Raji (cell line): ENCODE results near the gene TRIM37.

Experiments used
- POLR2A ChIP-seq: IDR thresholded peaks from 2 replicates; pipeline ENCODE4 v1.6.1; 2011; ENCODE audit warnings: low read depth, low read length, control low read depth; ENCODE audit not compliant: insufficient read depth

TRIM37 gene

DNA sequence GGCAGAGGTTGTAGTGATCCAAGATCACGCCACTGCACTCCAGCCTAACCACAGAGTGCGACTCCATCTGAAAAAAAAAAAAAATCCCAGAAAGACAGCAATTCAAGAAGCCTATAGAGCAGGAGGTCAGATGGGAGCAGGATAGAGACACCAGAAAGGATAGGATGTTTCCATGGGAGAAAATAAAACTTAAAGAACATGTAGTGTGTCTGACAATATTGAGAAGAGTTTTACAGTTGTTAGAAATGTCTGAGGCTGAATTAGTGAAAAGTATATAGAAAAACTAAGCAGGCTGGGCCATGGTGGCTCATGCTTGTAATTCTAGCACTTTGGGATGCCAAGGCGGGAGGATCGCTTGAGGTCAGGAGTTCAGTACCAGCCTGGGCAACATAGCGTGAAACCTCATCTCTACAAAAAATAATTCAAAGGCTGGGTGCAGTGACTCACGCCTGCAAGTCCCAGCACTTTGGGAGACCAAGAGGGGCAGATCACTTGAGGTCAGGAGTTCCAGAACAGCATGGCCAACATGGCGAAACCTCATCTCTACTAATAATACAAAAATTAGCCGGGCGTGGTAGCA lies 15.3 kb upstream of the TRIM37 start:
- no peak for TF ChIP-seq POLR2A

DNA sequence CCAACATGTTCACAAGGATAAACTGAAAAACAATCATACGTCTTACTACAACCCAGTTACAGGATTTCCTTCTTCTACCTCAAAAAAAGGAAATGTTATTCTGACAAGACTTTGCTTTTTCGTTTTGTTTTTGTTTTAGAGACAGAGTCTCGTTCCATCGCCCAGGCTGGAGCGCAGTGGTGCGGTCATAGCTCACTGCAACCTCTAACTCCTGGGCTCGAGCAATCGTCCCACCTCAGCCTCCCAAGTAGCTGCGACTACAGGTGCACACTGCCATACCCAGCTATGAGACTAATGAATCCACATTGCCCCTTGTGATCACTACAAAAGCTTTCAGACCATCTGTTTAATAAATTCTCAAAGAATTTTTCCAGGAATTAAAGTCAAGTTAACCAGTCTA lies 8.8 kb upstream of the TRIM37 start:
- TF ChIP-seq POLR2A, result no peak

GRCh38 chr17:59111539-59111938 lies 4.9 kb upstream of the TRIM37 start:
- TF ChIP-seq POLR2A, result no peak

GRCh38 chr17:59110973-59111372 lies 4.3 kb upstream of the TRIM37 start:
- no peak for TF ChIP-seq POLR2A

DNA sequence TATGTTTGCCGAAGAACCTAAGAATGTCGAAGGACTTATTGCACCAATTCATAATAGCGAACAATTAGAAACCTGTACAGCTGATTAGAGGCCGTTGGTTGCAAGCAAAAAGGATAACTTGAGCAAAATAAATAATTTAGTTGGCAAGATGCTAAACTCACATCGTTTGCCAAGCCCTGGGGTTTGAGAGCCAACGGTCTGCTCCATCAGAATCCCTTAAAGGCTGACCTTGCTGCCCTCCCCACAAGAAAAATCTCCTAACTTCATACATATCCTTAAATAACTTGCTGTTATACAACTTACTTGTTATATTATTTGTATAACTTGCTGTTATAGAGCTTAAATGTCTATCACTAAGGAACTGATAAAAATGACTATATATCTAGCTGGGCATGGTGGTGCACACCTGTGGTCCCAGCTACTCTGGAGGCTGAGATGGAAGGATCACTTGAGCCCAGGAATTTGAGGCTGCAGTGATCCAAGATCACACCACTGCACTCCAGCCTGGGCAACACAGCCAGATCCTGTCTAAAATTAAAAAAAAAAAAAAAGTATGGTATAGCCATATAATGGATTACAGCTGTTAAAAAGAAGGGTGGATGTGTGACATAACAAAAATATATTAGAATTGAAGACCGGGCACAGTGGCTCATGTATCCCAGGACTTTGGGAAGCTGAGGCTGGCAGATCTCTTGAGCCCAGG lies 1.9 kb upstream of the TRIM37 start:
- TF ChIP-seq POLR2A, result no peak

DNA sequence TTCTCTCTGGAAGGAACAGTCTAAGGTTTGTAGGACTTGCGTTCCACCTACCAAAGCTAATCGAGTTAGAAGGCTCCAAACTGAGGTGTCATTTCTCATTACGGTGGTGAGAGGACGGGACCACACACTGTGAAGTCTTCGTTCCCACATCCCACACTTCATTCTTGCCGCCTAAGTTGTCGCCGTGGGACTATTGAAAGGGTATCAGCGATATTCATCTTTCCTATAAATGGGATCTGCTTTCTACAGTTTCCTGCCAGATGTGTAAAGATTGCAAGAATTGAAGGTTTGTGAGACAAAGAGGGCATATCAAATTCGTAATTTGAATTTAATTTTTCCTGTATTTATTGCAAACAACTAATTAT lies 608 bp upstream of the TRIM37 start:
- TF ChIP-seq POLR2A, result no peak; the same call in 1 of the 2 replicates

DNA sequence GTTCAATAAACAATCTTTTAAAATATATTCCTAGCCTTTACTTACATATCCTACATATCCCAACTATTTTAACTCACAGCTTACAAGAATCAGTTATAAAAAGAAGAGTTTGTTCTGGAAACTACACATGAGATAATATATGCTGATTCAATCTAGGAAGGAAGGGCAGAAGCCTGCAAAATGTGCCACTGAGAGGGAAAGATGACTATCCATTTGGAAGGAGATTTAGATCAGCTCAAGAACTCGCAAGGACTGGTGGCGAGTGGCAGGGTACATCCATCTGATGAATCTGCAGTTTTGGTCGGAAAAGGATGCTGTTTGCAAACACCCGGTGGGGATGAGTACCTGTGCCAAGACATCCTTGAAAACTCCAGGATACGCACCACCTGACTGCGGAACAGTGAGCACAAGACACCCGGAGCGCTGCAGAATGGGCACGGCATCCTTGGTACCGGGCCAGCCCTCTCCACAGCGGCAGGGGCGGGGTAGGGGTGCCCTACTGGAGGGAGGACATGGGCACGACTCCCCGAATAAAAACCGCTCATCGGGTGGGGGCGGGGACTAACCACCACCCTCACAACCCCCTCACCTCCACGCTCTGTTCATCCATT lies 723 bp downstream of the TRIM37 start:
- TF ChIP-seq POLR2A, result no peak

DNA sequence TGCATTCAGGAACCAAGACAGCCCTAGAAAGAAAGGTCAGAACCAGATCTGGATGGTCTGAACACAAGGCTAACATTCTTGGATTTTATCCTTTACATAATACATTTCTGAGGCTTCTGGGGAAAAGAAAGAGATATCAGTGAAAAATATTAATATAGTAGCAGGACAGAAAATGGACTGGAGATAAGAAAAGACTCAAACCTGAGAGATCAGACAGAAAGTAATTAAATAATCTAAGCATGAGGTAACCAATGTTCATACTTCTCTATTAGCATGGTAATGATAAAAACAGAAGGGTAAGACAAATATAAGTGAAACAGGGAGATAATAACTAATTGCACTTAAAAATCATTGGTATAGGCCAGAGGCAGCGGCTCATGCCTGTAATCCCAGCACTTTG lies 5.5 kb downstream of the TRIM37 start:
- TF ChIP-seq POLR2A, result no peak

DNA sequence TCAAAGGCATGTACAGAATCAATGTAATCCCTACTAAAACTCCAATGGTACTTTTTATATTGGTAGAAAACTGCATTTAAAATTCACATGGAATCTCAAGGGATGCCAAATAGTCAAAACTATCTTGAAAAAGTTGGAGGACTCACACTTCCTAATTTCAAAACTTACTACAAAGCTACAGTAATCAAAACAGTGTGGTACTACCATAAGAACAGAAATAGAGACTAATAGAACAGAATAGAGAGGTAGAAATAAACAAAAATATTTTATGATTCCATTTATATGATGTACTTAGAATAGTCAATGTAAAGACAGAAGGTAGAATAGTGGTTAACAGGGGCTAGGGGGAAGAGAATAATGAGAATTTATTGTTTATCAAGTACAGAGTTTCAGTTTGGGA lies 8.8 kb downstream of the TRIM37 start:
- no peak for TF ChIP-seq POLR2A

DNA sequence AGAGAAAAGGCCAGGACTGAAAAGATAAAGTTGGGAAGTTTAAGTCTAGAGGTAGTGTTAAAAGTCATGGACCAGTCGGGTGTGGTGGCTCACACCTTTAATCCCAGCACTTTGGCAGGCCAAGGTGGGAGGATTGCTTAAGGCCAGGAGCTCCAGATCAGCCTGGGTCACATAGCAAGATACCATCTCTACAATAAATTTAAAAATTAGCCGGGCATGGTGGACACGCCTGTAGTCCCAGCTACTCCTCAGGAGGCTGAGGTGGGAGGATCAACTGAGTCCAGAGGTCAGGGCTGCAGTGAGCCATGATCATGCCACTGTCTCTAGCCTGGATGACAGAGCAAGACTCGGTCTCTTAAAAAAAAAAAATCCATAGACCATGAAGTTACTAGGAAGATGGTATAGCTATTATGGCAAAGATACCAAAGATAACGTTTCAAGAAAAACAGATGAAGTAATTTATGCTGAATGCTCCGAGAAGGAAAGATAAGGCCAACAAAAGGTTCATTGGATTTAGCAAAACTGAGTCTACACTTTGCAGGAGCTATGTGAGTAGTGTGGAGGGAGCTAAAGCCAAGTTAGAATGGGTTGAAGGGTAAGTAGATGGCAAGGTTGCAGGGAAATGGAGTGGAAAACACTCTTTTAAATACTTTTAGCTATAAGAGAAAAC lies 11.7 kb downstream of the TRIM37 start:
- no peak for TF ChIP-seq POLR2A

- no peak for TF ChIP-seq POLR2A
Observed at GRCh38 chr17:59093702-59094231, 12.9 kb downstream of the TRIM37 start.

GRCh38 chr17:59093145-59093701 lies 13.5 kb downstream of the TRIM37 start:
- no peak for TF ChIP-seq POLR2A

GRCh38 chr17:59084154-59084553 lies 22.5 kb downstream of the TRIM37 start:
- TF ChIP-seq POLR2A, result no peak

DNA sequence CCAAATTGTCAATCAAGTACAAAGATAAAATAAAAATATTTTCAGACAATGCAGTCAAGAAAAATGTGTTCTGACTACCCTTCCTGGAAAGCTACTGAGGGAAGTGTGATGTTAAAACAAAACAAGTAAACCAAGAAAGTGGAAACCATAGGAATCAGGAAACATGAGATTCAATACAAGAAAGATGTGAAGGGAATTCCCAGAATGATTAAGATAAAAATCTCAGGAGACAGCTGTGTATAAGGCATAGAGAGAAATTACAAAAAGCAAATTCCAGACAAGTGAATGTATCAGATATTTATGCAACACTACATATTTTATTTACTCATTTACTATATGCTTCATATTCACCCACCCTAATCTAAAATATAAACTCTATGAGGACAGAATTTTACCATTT lies 32.2 kb downstream of the TRIM37 start:
- no peak for TF ChIP-seq POLR2A

GRCh38 chr17:59073972-59074371 lies 32.7 kb downstream of the TRIM37 start:
- no peak for TF ChIP-seq POLR2A

DNA sequence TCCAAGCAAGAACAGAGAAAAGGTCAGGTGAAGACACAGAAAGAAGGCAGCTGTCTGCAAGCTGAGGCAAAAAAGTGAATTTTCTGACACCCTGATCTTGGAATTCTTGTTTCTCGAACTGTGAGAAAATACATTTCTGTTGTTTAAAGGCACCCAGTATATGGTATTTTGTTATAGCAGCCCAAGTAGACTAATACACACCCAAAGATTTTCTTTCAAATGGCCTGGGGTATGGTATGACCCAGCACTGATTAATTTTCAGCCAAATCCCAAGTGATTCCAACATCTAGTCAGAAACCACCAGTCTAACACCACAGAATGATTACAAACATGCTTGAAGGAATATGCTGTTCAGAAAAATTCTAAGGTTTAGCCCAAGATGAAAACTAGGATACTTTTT lies 36.8 kb downstream of the TRIM37 start:
- TF ChIP-seq POLR2A, result no peak

DNA sequence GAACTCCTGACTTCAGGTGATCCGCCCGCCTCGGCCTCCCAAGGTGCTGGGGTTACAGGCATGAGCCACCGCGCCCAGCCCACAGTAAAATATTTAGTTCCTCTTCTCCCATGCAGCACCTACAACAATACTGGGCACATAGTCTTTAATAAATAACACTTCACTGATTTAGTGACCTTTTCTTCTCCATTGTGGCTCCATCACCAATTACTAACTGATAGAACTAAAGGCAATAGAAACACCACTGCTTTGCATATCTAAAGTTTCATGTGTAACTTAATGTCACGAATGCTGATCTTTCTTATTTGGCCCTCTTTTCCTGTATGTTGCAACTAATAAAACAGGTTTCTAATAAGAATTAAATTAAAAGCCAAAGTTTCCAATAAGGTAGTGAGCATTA lies 38.9 kb downstream of the TRIM37 start:
- TF ChIP-seq POLR2A, result no peak
